Vagina (tissue), 2 donors: ENCODE measurements around the gene STX1B. TPM values are rescaled to one million over a fixed set of nuclear protein-coding genes. Genes with fewer than 3 reads are reported as not detected.

Experiments used
- DNase-seq, 2 donors: peaks; one replicate each; pipeline ENCODE4 v3.0.0-alpha.2; 2017; ENCODE audit errors: extremely low spot score in 2 of 2
- H3K27ac ChIP-seq: fragments of 200-600 bp; sonication (generic); one replicate; pipeline ENCODE4 v1.5.1; 2019
- H3K27me3 ChIP-seq: fragments of 200-600 bp; sonication (generic); one replicate; pipeline ENCODE4 v1.5.1; 2019
- H3K36me3 ChIP-seq, 2 donors: fragments of 200-600 bp; sonication (generic); one replicate each; pipeline ENCODE4 v1.5.1; 2017 to 2019
- H3K4me1 ChIP-seq: fragments of 200-600 bp; sonication (generic); one replicate; pipeline ENCODE4 v1.5.1; 2019
- H3K4me3 ChIP-seq, 2 donors: fragments of 200-600 bp; sonication (generic); 1 replicate in 1 of 2; 2 replicates in 1 of 2; pipeline ENCODE4 v1.5.1; 2016 to 2019
- H3K9me3 ChIP-seq: fragments of 200-600 bp; sonication (generic); one replicate; pipeline ENCODE4 v1.5.1; 2019
- POLR2A ChIP-seq, 2 donors: fragments of 450-650 bp; IDR thresholded peaks; one replicate each; pipeline ENCODE4 v1.6.1; 2017; ENCODE audit warnings: antibody characterized with exemption in 2 of 2, mild to moderate bottlenecking in 2 of 2, moderate library complexity in 2 of 2
- POLR2AphosphoS5 ChIP-seq, 2 donors: sonication (generic); formaldehyde crosslinking; IDR thresholded peaks; one replicate each; pipeline ENCODE4 v1.9.0; 2017; ENCODE audit warnings: antibody characterized with exemption in 2 of 2, mild to moderate bottlenecking in 2 of 2, low read depth in 1 of 2; ENCODE audit not compliant: insufficient read depth in 1 of 2
- intact Hi-C: fragments of 100-400 bp; cut with DNase I; formaldehyde crosslinking; loops from one replicate; pipeline ENCODE4 v1.15.1; 2023
- total RNA-seq: library from RNA; depleted of rRNA; stranded (reverse); fragments of >200 nt; gene quantifications from one replicate; pipeline ENCODE4 v1.2.3, GENCODE V29; 2016
- TF ChIP-seq, protein P1 (sequence below), 3 experiments: fragments of 450-650 bp in 2 of 3; fragments of 200-600 bp in 1 of 3; sonication (generic) in 1 of 3; IDR thresholded peaks; one replicate each; pipeline ENCODE4 v1.5.1; 2017 to 2019; ENCODE audit warnings: antibody characterized with exemption in 3 of 3, mild to moderate bottlenecking in 2 of 3, moderate library complexity in 2 of 3

Gene STX1B
- total RNA-seq, 1 donor from 2014 or later, result 4.7 TPM

DNA sequence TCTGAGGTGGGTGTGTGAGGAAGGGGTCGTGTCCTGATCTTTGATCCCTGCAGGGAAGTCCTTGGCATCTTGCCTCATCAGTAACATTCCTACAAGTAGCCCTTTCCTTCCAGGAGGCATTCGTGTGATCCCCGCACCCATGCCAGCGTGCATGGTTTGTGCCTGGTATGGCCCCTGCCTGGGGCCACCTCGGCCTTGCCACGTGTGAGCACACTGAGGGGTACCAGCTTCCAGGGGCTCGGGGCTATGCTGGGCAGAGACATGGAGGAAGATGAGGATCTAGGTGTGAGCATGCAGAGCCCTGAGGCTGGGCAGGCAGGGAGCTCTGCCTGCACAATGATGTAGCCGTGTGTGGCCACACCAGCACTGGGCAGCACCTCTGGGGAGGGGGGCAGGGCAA, 19.4 kb downstream of the STX1B start:
- TF ChIP-seq, protein P1, sequence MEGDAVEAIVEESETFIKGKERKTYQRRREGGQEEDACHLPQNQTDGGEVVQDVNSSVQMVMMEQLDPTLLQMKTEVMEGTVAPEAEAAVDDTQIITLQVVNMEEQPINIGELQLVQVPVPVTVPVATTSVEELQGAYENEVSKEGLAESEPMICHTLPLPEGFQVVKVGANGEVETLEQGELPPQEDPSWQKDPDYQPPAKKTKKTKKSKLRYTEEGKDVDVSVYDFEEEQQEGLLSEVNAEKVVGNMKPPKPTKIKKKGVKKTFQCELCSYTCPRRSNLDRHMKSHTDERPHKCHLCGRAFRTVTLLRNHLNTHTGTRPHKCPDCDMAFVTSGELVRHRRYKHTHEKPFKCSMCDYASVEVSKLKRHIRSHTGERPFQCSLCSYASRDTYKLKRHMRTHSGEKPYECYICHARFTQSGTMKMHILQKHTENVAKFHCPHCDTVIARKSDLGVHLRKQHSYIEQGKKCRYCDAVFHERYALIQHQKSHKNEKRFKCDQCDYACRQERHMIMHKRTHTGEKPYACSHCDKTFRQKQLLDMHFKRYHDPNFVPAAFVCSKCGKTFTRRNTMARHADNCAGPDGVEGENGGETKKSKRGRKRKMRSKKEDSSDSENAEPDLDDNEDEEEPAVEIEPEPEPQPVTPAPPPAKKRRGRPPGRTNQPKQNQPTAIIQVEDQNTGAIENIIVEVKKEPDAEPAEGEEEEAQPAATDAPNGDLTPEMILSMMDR (IDR thresholded peaks at IDR 0.05), result no peak
- TF ChIP-seq POLR2A (IDR thresholded peaks at IDR 0.05), result no peak
- no peak for TF ChIP-seq POLR2AphosphoS5 (IDR thresholded peaks at IDR 0.05; ENCODE audit: insufficient read depth in 1 of 2, low read depth in 1 of 2)
- Histone ChIP-seq H3K27ac (no peak overlapping the region), H3K27me3 (no peaks in the 10 kb centered on the region), H3K4me3 (no peak overlapping the region), H3K4me1 (peaks cover 2% of the 10 kb centered on the region), H3K9me3 (no peaks in the 10 kb centered on the region), H3K36me3 (no peaks in the 10 kb centered on the region)
- no peak for DNase-seq
- intact Hi-C loops, result no loop called here

DNA sequence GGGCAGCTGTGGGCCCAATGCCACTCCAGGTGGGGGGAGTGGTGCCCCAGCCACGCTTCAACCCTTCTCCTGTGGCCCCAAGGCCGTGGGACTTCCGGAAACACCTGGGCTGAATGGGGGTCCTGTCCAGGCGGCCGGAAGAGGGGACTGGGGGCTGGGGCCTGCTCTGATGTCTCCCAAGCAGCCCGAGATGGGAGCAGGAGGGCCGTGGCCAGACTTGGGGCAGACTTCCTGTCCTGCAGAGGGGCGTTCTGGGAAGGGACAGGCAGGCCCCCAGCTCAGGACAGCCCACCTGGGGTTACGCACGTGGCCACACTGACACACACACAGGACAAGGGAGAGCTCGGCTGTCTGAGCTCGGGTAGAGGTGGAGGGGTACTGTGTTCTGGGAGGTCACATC, 20.3 kb downstream of the STX1B start:
- Histone ChIP-seq H3K36me3 (no peaks in the 10 kb centered on the region), H3K4me1 (peaks cover 11% of the 10 kb centered on the region), H3K27me3 (no peaks in the 10 kb centered on the region), H3K9me3 (no peaks in the 10 kb centered on the region), H3K4me3 (no peak overlapping the region), H3K27ac (no peak overlapping the region)
- intact Hi-C loops, result no loop called here
- no peak for TF ChIP-seq POLR2A (IDR thresholded peaks at IDR 0.05)
- TF ChIP-seq, protein P1 (IDR thresholded peaks at IDR 0.05), result no peak
- TF ChIP-seq POLR2AphosphoS5 (IDR thresholded peaks at IDR 0.05; ENCODE audit: insufficient read depth in 1 of 2, low read depth in 1 of 2), result no peak
- DNase-seq, result no peak

DNA sequence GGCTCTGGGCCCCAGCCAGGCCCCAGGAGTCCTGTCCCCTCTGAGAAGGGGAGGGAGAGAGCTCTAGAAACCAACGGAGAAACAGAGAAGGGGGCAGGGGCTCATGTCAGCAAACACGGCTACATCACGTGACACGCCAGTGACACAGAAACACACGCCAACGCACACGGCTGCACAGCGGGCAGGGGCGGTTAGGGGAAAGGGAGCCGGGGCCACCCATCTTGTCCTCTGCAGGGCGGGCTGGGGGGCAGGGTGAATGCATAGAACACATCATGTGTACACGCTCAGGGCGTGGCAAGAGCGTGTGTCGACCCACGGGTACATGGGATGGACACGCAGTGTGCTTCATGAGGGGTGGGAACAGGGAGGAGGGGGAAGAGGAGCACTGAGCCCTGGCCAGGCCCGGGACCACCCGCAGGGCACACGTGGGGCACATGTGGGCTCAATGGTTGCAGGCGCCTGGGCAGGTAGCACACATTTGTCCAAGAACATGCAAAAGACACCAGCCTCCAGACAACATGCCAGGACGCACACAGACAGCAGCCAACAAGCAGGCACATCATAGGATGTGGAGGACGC, 20.9 kb downstream of the STX1B start:
- Histone ChIP-seq H3K27me3 (no peaks in the 10 kb centered on the region), H3K27ac (no peak overlapping the region), H3K4me1 (peaks cover 13% of the 10 kb centered on the region), H3K4me3 (no peak overlapping the region), H3K36me3 (no peaks in the 10 kb centered on the region), H3K9me3 (no peaks in the 10 kb centered on the region)
- DNase-seq, result no peak
- TF ChIP-seq POLR2A (IDR thresholded peaks at IDR 0.05) (no peak), POLR2AphosphoS5 (IDR thresholded peaks at IDR 0.05; ENCODE audit: insufficient read depth in 1 of 2, low read depth in 1 of 2) (no peak)
- TF ChIP-seq, protein P1 (IDR thresholded peaks at IDR 0.05), result no peak
- intact Hi-C loops, result loop anchor here (5.0 to 10.0 kb wide), 3 partner anchors 85 to 453 kb away; partner anchors contain the start of genes ZNF646, ZNF668 and ZNF843

DNA sequence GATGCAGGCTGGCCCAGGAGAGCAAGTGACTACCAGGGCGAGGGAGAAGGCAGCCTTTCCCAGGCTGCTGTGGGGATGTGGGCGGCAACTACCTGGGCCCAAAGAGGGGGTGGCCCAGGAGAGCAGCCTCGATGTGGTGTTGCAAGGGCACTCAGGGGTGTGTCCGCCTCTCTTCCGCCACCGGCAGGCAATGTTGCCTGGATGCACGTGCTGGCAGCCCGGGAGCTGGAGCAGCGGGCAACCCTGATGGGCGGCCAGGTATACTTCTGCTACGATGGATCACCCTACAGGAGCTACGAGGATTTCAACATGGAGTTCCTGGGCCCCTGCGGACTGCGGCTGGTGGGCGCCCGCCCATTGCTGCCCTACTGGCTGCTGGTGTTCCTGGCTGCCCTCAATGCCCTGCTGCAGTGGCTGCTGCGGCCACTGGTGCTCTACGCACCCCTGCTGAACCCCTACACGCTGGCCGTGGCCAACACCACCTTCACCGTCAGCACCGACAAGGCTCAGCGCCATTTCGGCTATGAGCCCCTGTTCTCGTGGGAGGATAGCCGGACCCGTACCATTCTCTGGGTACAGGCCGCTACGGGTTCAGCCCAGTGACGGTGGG, 22.8 kb downstream of the STX1B start:
- Histone ChIP-seq H3K27ac (no peak overlapping the region), H3K9me3 (no peaks in the 10 kb centered on the region), H3K36me3 (peaks cover 0 to 11% of the 10 kb centered on the region in 2 donors), H3K27me3 (no peaks in the 10 kb centered on the region), H3K4me3 (no peak overlapping the region), H3K4me1 (peaks cover 13% of the 10 kb centered on the region)
- no peak for DNase-seq
- no peak for TF ChIP-seq POLR2A (IDR thresholded peaks at IDR 0.05)
- TF ChIP-seq, protein P1 (IDR thresholded peaks at IDR 0.05), result no peak
- TF ChIP-seq POLR2AphosphoS5 (IDR thresholded peaks at IDR 0.05; ENCODE audit: insufficient read depth in 1 of 2, low read depth in 1 of 2), result no peak
- intact Hi-C loops, result loop anchor here (5.0 to 10.0 kb wide), 3 partner anchors 87 to 455 kb away; partner anchors contain the start of genes ZNF646, ZNF668 and ZNF843
